HG03135 (cell line): ENCODE results near the gene MRPS15.
"Not testable (repeated sequence)": the region's sequence is repeated elsewhere in the genome, so short reads cannot be mapped to it uniquely, and the experiment has no call there.

Experiments used
- ATAC-seq: cut with Tn5 transposase; IDR thresholded peaks from one replicate; pipeline ENCODE4 v1.9.1; 2021; ENCODE audit warnings: mild to moderate bottlenecking, moderate library complexity; ENCODE audit not compliant: unreplicated experiment

Gene MRPS15

DNA sequence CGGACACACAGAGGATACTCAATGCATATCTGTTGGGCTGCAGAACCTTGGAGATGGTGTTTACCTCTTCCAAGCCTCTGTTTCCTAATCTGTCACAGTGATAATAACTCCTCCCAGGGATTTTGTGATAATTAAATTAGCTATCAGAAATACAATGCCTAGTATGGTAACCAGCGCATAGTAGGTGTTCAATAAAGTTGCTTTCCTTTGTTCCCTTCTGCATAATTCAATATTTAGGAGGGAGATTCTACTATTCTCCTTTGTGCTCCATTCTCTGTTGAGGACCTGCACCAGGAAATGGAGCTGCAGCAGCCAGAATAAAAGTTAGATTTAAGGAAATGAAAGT lies 21.9 kb upstream of the MRPS15 start:
- ATAC-seq: no peak

DNA sequence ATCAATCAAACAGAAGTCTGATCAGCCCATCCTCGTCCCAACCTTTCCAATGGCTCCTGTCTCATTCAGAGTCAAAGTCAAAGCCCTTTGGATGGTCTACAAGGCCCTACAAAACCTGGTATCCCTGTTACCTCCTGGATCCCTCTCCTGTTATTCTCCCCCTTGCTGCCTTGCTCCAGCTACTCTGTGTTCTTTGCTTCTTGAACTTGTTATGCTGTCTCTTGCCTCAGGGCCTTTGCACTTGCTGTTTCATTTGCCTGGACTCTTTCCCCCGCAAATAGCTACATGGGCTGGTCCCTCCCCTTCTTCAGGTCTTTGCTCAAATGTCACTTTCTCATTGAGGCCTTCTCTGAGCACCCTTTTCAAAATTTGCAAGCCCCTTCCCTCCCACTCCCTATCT lies 19.9 kb upstream of the MRPS15 start:
- ATAC-seq: no peak

DNA sequence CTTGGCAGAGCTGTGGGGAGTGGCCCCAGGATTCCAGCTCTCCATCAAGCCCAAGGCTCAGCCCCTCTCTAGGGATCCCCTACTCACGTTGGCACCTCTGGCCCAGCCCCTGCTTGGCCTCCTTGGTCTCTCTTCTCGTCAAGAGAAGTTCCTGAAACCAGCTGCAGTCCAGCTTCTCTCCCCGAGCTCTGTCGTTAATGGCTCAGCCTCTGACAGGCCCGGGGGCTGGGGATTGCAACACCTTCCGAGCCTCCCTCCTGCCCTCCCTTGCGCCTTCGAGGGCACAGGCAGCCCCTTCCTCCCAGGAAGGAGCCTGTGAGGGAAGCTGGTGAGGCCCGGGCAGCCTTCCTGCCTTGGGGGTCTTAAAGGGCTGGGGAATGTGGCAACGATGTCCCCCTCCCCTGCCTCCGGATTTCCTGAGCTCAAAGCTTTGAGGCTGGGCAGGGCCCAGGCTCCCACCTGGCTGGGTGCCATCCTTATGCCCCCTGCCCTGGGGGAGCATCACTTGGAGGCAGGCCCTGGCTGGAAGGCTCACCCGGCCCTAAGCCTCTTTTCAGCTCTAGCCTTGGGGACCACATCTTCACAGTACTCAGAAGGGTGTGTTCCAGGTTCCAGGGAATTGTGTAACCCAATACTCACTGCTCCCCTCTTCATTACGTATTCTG lies 18.7 kb upstream of the MRPS15 start, which contains the start of gene CSF3R:
CSF3R (minus strand) TSS at position 190 of the 665 bp plus-strand sequence. CDS start 3,417 bp downstream, outside the sequence.
- ATAC-seq: no peak

DNA sequence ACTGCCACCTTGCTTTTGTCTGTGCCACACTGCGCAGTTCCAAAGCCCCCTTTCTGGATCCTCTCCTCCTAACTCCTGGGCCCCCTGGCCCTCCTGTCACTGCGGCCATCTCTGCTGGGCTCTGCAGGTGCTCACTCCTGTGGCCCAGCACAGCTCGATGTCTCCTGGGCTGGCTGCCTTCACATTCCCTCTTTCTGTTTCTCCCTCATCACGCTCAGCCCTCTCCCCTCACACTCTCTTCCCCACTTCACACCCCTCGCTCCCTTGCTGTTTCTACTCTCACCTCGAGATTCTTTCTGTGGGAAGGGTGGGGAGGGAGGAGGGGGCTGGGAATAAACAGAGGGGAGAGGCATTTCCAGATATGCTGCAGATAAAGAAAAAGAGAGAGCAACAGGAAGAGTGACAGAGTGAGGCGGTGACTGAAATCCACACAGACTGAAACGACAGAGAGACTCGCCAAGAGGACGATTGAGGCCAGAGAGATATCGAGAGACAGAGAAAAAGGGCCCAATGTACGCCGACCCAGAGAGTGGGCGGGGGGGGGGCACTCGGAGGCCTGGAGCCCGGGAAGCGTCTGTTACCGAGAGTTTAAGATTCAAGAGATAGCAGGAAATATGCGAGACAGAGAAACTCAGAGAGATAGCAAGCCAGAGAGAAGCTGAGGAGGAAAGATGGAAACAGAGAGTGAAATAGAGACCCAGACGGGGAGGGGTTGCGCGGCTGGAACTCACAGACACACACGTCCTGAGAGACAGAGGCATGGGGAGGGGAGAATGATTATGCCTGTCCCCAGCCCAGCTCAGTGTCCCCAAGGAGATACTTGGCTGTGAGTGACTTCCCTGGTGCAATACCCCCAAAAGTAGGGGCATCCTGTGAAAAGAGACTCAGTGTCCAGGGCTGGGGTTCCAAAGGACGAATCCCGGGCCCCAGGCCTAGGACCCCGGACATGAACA lies 17.9 kb upstream of the MRPS15 start:
- no peak for ATAC-seq

DNA sequence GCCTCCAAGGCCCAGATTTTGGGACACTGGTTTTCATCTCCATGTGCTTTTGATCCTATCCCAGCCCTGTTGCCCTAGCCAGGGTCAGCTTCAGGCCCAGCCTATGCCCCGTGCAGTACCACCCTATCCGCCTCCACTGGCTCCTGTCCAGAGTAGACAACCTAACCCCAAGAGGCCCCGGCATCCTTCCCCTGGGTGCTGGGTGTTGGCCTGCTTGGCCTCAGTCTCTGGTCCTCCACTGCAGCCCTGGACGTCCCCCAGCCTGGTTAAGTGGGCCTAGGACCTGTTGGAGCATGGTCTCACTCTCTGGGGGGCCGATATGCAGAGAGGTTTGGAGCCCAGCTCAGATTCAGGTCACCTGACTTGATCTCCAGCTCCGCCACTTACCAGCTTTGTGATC lies 16.9 kb upstream of the MRPS15 start:
- no peak for ATAC-seq

DNA sequence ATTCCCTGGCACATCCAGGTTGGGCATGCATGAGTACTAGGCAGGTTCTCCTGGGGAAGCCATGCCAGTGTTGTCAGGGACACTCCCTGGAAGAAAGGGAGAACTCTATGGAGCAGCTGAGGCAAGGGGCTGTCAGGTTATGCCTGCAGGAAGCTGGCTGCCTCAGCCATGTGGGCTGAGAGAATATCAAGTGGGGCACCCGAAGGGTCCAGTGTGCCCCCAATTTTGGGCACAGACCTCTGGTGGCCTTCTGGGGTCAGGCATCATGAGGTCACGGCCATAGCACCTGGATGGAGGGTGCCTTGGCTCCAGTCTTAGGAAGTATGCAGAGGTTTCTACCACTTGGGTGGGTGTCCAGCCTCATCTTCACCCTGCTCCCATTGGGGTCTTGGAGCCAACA lies 16.0 kb upstream of the MRPS15 start:
- no peak for ATAC-seq

DNA sequence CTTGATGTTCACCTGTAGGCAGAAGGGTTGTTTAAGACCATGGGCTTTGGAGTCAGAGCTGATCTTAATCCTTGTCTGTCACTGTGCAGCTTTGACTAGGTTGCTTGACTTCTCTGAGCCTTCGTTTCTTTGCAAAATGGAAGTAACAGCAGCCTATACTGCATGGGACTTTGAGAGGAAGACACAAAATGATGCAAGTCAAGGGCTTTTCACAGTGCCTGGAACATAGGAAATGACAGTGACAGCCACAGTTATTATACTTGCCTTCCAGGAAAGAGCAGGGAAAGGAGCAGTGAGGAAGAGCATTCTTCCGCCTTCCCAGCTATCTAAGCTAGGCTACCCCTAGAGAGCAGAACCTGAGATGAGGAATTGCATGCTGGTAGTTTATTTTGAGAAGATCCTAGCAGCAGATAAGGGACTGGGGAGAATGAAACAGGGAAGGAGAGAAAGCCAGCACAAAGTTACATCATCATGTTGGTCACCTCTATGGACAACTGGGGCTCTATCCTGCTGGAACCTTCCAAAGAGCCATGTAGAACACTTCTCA lies 15.4 kb upstream of the MRPS15 start:
- ATAC-seq: no peak

DNA sequence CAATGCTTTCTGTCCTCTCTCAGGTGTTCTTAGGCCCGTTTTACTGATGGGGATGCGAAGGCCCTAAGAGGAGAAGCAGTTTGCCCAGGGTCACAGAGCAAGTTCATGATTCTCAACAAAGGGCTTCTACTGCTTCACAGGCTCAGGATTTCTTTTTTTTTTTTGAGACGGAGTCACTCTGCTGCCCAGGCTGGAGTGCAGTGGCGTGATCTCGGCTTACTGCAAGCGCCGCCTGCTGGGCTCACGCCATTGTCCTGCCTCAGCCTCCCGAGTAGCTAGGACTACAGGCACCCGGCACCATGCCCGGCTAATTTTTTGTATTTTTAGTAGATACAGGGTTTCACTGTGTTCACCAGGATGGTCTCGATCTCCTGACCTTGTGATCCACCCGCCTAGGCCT lies 13.4 kb upstream of the MRPS15 start:
- ATAC-seq: not testable (repeated sequence)

DNA sequence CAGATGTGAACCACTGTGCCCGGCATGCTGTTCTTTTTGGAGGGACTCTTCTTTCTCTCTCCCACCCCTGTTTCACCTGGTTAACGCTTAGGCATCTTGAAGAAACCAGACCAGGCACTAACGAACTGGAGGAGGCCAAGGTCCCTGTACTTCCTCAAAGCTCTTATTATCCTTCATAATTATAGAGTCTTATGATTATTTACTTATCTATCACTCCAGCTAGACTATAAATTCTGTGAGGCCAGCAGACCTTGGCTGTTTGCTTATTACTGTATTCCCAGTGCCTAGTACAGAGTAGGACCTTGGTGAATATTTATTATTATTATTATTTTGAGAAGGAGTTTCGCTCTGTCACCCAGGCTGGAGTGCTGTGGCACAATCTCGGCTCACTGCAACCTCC lies 12.8 kb upstream of the MRPS15 start:
- ATAC-seq: no peak

DNA sequence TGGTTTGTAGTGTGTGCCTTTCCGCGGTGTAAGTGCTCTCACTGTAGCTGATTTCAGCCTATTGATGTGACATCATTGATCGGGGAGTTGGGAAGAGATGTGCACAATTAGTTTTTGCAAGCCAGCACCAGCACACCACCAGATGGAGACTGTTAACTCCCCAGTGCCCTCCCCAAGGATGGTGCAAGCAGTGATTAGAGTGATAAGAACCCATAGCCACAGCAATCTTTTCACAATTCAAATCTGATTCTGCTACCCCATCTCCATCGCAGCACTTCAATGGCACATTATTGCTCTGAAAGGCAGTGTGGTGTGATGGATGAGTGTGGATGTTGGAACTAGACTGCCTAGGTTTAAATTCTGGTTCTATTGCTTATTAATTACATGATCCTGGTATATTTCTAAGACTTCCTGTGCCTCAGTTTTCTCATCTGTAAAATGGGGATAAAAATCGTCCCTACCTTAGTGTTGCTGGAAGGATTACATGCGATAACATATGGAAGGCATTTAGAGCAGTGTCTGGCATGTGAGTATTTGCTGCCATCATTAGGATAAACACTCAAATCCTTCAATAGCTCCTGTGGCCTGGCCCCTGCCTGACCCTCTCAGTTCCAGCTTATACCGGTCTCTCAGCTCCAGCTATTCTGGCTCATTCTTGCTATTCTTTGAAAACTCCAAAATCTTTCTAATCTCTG lies 11.9 kb upstream of the MRPS15 start:
- no peak for ATAC-seq

DNA sequence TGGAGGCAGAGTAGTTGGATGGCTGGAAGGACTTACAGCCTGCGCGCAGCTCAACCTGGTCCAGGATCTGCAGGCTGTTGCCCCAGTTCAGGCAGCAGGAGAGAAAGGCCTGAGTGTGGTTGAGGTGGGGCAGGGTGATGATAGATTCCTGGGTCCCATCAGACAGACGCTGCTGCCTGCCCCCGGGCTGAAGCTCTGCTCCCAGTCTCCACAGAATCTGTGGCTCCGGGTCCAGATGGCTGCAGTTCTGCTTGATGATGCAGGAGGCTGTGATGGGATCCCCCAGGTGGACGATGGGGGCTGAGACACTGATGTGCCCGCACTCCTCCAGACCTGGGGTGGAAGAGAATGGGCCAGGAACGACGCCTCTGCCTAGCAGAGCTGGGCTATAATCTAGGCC lies 11.2 kb upstream of the MRPS15 start:
- no peak for ATAC-seq

DNA sequence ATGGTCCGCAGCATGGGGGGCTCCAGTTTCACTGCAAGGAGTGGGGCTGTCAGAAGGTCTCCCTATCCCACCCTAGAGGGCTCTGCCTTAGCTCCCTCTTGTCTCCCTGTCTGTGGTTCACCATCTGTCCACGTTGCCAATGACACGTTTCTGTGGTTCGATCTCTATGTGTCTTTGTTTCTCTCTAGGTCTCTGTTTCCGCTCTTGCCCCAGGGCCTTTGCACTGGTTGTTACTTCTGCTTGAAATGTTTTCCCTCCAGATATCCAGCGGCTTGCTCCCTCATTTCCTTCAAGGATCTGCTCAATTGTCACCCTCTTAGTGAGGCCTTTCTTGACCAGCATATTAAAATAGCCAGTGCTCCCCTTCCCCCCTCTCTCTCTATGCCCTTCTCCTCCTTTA lies 8.5 kb upstream of the MRPS15 start:
- no peak for ATAC-seq

DNA sequence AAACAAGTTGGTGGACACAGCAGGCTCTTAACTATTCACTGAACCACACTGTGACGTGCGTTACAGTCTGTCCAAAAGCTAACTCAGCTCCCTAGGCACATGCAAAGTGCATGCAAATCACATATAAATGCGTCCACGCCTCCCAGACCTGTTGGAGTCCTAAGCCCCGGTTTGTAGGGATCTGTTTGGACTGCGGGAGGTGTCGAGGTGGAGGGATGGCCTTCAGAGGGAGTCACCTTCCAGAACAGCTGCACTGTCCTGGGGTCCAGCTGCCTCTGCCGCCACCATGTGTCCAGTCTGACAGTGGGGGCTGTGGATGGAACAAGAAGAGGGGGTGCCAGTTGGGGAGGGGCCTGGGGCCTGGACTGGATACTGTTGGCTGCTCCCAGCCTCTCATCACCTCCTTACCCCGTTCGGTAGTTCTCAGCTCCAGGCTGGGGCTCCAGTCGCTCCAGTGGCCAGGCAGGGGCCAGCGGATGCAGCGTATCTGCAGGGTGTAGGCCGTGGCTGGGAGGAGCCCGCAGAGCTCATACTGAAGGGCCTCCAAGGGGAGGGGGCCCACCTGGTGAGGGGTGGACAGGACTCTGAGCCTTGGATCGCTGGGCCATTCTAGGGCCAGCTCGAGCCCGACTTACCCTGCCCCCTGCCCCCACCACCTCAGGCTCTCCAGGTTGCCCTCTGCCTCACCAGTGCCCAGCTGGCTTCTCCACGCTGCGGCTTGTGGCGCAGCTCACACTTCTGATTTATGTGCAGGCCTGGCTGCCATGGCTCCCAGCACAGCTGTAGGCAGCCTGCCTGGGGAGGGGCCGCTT lies 7.9 kb upstream of the MRPS15 start:
- ATAC-seq: no peak

DNA sequence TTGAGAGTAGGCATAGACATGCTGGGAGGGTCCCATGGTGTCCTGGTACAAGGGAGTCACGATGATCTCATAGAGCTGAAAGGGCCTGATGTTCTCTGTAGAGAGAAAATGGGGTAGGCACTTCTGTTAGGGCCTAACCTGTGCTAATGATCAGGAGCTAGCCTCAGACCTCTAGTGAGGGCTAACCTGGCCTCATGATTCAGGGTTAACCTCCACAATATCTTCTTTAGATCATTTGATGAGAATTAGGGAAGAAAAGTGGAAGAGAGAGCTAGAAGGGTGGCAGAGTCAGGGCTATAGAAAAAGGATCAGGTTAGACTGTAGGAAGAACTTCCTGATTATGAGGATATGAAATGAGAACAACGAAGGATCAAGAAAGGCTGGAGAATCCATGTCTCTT lies 5.0 kb upstream of the MRPS15 start:
- no peak for ATAC-seq

DNA sequence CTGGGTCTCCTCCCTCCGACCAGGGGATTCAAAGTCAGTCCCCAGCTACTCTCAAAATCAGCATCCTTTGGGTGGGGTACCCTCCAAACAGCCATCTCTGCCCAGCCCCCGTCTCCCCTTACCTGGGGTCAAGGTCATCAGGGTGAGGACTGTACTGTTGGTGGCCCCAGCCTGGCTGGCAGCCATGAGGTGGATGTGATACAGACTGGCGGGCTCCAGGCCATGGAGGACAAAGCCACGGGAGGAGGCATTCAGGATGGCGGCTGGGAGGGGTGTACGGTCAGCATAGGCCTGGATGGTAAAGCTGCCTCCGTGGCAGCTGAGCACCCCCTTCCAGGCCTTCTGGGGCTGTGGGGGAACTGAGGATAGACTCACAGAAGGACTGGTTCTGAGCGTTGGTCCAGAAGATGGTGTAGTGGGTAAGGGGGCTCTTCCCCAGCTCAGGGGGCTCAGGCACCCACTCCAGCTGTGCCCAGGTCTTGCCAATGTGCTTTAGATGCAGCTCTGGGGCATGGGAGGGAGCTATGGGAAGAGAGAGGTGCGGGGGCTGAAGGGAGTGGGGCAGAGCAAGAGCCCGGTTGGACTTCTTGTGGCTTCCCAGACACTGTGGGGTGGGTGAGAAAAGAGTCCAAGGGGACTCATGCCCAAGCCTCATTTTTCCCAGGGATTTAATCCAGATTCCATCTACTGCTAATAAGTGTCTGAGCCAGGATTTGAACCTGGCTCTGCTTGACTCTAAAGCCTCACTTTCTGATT lies 3.7 kb upstream of the MRPS15 start:
- ATAC-seq: no peak

DNA sequence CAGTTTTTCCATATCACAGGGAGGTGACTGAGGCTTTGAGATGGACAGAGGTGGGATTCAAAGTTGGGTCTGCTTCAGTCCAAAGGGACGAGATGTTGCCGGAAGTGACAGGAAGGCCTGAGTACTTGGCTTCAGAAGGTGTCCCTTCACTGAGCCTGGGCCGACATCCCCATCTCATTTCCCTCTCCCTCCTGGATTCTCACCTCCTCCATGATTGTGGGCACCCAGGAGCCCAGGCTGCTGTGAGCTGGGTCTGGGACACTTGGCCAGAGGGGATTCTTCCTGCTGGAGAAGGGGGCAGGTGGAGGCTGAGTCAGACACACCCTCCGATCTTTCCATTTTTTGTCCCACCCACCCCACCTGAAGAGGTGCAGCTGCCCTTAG lies 2.8 kb upstream of the MRPS15 start:
- ATAC-seq: no peak

DNA sequence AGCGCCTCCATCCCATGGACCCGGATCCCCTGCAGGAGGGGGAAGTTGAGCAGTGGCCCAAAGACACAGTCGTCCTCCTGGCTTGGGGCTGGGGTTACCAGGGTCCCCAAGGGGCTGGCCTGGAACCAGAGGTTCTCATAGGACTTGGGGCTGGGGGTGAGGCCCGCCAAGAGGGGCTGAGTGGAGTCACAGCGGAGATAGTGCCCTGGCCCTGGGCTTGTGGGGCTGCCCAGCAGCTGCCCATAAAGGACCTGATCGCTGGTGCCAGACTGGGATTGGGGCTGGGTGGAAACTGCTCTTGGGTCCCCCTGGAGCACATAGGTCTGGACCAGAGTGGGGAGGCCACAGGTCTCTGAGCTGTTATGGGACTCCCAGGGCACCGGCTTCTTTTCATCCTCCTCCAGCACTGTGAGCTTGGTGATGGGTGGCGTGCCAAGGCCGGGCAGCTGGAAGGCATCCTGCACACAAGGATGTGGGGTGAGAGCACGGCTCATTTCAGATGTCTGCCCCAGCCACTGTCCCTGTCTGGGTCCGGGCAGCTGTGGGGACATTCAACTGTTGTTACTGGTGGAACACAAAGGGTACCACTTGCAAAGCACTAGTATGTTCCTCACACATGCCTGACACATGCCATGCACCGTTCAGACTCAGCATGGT lies 2.3 kb upstream of the MRPS15 start:
- ATAC-seq: no peak

DNA sequence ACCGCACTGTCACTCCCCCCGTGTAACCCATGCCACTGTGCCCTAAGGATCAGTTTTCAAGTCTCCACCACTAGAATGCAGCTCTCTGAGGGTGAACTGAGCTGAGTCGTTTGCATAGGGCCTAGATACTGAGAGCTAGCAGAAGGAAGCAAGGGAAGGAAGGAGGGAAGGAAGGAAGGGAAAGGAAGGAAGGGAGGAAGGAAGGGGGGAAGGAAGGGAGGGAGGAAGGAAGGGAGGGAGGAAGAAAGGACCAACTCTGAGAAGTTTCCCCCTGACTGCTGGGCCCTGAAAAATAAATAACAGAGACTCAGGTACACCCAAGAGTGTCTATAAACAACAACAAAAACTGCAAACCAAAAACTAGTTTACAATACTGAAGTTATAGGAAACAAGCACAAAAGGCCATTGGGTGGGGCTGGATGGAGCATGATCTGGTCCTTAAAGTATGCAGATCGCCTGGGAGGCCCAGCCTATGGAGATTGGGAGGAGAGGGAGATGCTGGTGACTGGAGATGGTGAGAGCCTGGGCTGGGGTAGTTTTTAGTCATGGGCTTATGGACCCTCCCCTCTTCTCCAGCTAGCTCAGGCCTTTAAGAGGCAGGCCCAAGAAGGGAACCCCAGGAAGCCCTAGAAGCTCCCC lies 1.7 kb upstream of the MRPS15 start:
- no peak for ATAC-seq
